Left lung (tissue), 10 donors: ENCODE results near the gene PRKN. TPM values are rescaled to one million over a fixed set of nuclear protein-coding genes. Genes with fewer than 3 reads are reported as not detected.
"Not testable (repeated sequence)": the region's sequence is repeated elsewhere in the genome, so short reads cannot be mapped to it uniquely, and the experiment has no call there.

Source experiments
- ATAC-seq: fragments of 200-7000 bp; cut with Tn5 transposase; one replicate; pipeline ENCODE4 v1.9.1; 2020; ENCODE audit warnings: moderate library complexity
- DNase-seq, 4 donors: peaks; one replicate each; pipeline ENCODE4 v3.0.0-alpha.2; 2013 to 2020
- H3K27ac ChIP-seq, 2 donors: fragments of 200-600 bp; sonication (generic) in 1 of 2; one replicate each; pipeline versions ENCODE4 v1.5.0 to v1.8.0; 2020 to 2021
- H3K27me3 ChIP-seq, 2 donors: fragments of 200-600 bp; sonication (generic) in 1 of 2; one replicate each; pipeline versions ENCODE4 v1.5.0 to v1.8.0; 2020 to 2021
- H3K36me3 ChIP-seq, 2 donors: fragments of 200-600 bp; sonication (generic) in 1 of 2; one replicate each; pipeline versions ENCODE4 v1.5.0 to v1.8.0; 2020 to 2021
- H3K4me1 ChIP-seq, 2 donors: fragments of 200-600 bp; one replicate each; pipeline ENCODE4 v1.8.0; 2021
- H3K4me3 ChIP-seq, 2 donors: fragments of 200-600 bp; sonication (generic) in 1 of 2; one replicate each; pipeline versions ENCODE4 v1.5.0 to v1.8.0; 2020 to 2021; ENCODE audit warnings: mild to moderate bottlenecking in 1 of 2
- H3K9me3 ChIP-seq, 2 donors: fragments of 200-600 bp; sonication (generic) in 1 of 2; one replicate each; pipeline versions ENCODE4 v1.5.0 to v1.8.0; 2020 to 2021
- CTCF ChIP-seq, 2 donors: fragments of 200-600 bp; sonication (generic) in 1 of 2; IDR thresholded peaks; one replicate each; pipeline versions ENCODE4 v1.5.0 to v1.8.0; 2021; ENCODE audit warnings: antibody characterized with exemption in 2 of 2
- intact Hi-C, 2 donors: fragments of 100-400 bp; cut with DNase I; formaldehyde crosslinking; loops; one replicate each; pipeline versions ENCODE4 v1.11.2 to v1.14.2; 2022
- polyA plus RNA-seq, 6 donors: library from polyadenylated mRNA; unstranded; fragments of 120-200 nt; gene quantifications; one replicate each; pipeline ENCODE4 v1.2.1, GENCODE V29; 2013; ENCODE audit not compliant: insufficient read length in 6 of 6
- total RNA-seq, 2 donors: library from RNA; stranded (reverse); fragmentation: NEBNext Ultra II Directional; extraction: Animal tissue kit (Norgen Biotek cat#: 25700); gene quantifications; one replicate each; pipeline ENCODE4 v1.2.1, GENCODE V29; 2021
- donor health status: DM: no; HTN: yes; CAD: no.
- donor health status: DM: no; HTN: no; CAD: no.

Gene PRKN
- total and polyA plus RNA-seq, 8 donors = 1.9 to 4.3 (median 2.5) TPM

DNA sequence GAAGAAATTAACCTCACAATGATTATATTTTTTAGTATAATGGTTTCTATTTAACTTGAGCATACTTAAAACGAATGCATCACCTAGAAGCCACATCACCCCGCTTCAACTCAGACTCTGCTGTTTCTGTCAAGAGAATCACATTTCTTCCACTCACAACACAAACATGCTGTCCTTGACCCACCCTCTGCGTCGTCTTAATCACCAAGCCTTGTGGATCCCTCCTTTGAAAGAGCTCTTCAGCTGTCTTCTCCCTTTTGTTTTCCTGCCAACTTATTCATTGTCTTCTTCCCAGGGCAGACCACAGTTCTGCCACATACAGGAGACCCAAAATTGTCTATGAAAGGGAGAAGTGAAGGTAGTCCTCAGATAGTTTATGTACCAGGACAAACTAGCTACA, 858.1 kb downstream of the PRKN start:
- no peaks in the 10 kb centered on the region for H3K27me3 ChIP-seq
- H3K36me3 ChIP-seq = no peaks in the 10 kb centered on the region
- no peak for TF ChIP-seq CTCF (IDR thresholded peaks at IDR 0.05)
- no peaks in the 10 kb centered on the region for H3K4me1 ChIP-seq
- H3K27ac ChIP-seq = no peak overlapping the region
- H3K4me3 ChIP-seq = no peak overlapping the region
- H3K9me3 ChIP-seq = no peaks in the 10 kb centered on the region
- DNase-seq (no peak), ATAC-seq (no peak)
- intact Hi-C loops = no loop called here

DNA sequence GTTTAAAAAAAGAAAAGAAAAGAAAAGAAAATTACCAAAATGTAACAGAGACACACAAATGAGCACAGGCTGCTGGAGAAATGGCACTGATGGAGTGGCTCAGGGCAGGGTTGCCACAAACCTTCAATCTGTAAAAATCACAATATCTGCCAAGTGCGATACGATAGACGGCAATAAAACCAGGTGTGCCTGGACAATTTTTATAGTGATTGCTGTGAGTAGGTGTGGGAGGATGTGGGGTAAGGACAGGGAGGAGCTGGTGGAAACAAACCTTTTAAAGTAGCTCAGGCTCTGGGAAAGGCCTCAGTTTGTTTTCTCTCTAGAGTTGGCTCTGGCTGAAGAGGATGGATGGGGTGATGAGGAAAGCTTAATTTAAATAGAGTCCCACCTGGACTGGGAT, 861.0 kb downstream of the PRKN start:
- DNase-seq = no peak

GRCh38 chr6:161861061-161861460, 866.5 kb downstream of the PRKN start:
- DNase-seq, H3K4me1 ChIP-seq, H3K27me3 ChIP-seq, H3K36me3 ChIP-seq, intact Hi-C loops, H3K4me3 ChIP-seq, H3K9me3 ChIP-seq, ATAC-seq, H3K27ac ChIP-seq: not testable (repeated sequence)

More for the DNA sequence above, 861.0 kb downstream of the PRKN start:
- Histone ChIP-seq H3K27me3 (no peaks in the 10 kb centered on the region), H3K4me3 (no peak overlapping the region), H3K4me1 (no peaks in the 10 kb centered on the region), H3K27ac (no peak overlapping the region), H3K9me3 (no peaks in the 10 kb centered on the region), H3K36me3 (no peaks in the 10 kb centered on the region)
- intact Hi-C loops = no loop called here
- no peak for ATAC-seq
- no peak for TF ChIP-seq CTCF (IDR thresholded peaks at IDR 0.05)

GRCh38 chr6:161853657-161854056, 873.9 kb downstream of the PRKN start:
- ATAC-seq (no peak), DNase-seq (no peak)
- no peak overlapping the region for H3K4me3 ChIP-seq
- no peaks in the 10 kb centered on the region for H3K9me3 ChIP-seq
- TF ChIP-seq CTCF (IDR thresholded peaks at IDR 0.05) = no peak
- H3K27me3 ChIP-seq = no peaks in the 10 kb centered on the region
- intact Hi-C loops = no loop called here
- no peaks in the 10 kb centered on the region for H3K36me3 ChIP-seq
- no peaks in the 10 kb centered on the region for H3K4me1 ChIP-seq
- H3K27ac ChIP-seq = no peak overlapping the region

GRCh38 chr6:161851486-161851885, 876.1 kb downstream of the PRKN start:
- H3K27me3 ChIP-seq, intact Hi-C loops, H3K9me3 ChIP-seq, H3K36me3 ChIP-seq, H3K27ac ChIP-seq, H3K4me1 ChIP-seq, ATAC-seq, H3K4me3 ChIP-seq, DNase-seq: not testable (repeated sequence)

- H3K27me3 ChIP-seq = no peaks in the 10 kb centered on the region
- no peak for ATAC-seq
- intact Hi-C loops = no loop called here
- no peak overlapping the region for H3K4me3 ChIP-seq
- no peak for DNase-seq
- no peak for TF ChIP-seq CTCF (IDR thresholded peaks at IDR 0.05)
- H3K27ac ChIP-seq = no peak overlapping the region
- H3K4me1 ChIP-seq = no peaks in the 10 kb centered on the region
- H3K36me3 ChIP-seq = no peaks in the 10 kb centered on the region
- no peaks in the 10 kb centered on the region for H3K9me3 ChIP-seq
Observed at GRCh38 chr6:161850562-161850961, 877.0 kb downstream of the PRKN start.
